HK-2 (cell line): ENCODE measurements around the gene PXT1.
"Not testable (repeated sequence)": the region's sequence is repeated elsewhere in the genome, so short reads cannot be mapped to it uniquely, and the experiment has no call there.

Experiments
- DNase-seq: peaks from one replicate; pipeline ENCODE4 v3.0.0-alpha.2; 2018; ENCODE audit not compliant: unreplicated experiment

Gene PXT1

GRCh38 chr6:36443471-36444428, 1.1 kb upstream of the PXT1 start:
- DNase-seq, result peak; percentile 11

GRCh38 chr6:36442103-36442670, 467 bp downstream of the PXT1 start:
- no peak for DNase-seq

GRCh38 chr6:36441307-36441894, 1.3 kb downstream of the PXT1 start:
- peak; percentile 89 for DNase-seq

GRCh38 chr6:36436466-36436865, 6.2 kb downstream of the PXT1 start:
- DNase-seq, result no peak

GRCh38 chr6:36432151-36432671, 10.4 kb downstream of the PXT1 start:
- no peak for DNase-seq

GRCh38 chr6:36431197-36431596, 11.5 kb downstream of the PXT1 start:
- no peak for DNase-seq

- DNase-seq, result no peak
Measured at GRCh38 chr6:36430351-36430750, 12.3 kb downstream of the PXT1 start.

GRCh38 chr6:36428911-36429310, 13.7 kb downstream of the PXT1 start:
- no peak for DNase-seq

GRCh38 chr6:36426622-36427021, 16.0 kb downstream of the PXT1 start:
- DNase-seq, result no peak

GRCh38 chr6:36423101-36423824, 19.4 kb downstream of the PXT1 start:
- peak; percentile 99 for DNase-seq

- DNase-seq, result no peak
Measured at GRCh38 chr6:36422714-36423100, 19.9 kb downstream of the PXT1 start.

GRCh38 chr6:36419310-36419709, 23.3 kb downstream of the PXT1 start:
- DNase-seq, result no peak

GRCh38 chr6:36418558-36418957, 24.1 kb downstream of the PXT1 start:
- no peak for DNase-seq

GRCh38 chr6:36414481-36414880, 28.2 kb downstream of the PXT1 start:
- no peak for DNase-seq

- DNase-seq, result no peak
Measured at GRCh38 chr6:36413489-36414480, 28.9 kb downstream of the PXT1 start.

- DNase-seq, result not testable (repeated sequence)
Measured at GRCh38 chr6:36409718-36410117, 32.9 kb downstream of the PXT1 start.

- DNase-seq, result no peak
Measured at GRCh38 chr6:36404164-36404563, 38.5 kb downstream of the PXT1 start.

- DNase-seq, result no peak
Measured at GRCh38 chr6:36402481-36402880, 40.2 kb downstream of the PXT1 start.

- no peak for DNase-seq
Measured at GRCh38 chr6:36399970-36400369, 42.7 kb downstream of the PXT1 start.

- DNase-seq, result no peak
Measured at GRCh38 chr6:36392621-36393020, 50.0 kb downstream of the PXT1 start.

- no peak for DNase-seq
Measured at GRCh38 chr6:36389353-36389752, 53.3 kb downstream of the PXT1 start.
